Endodermal cell (in vitro differentiated cells): Measurements from ENCODE around the gene BDKRB1. TPM values are rescaled to one million over a fixed set of nuclear protein-coding genes. Genes with fewer than 3 reads are reported as not detected.

Experiments
- DNase-seq: peaks from one replicate; pipeline ENCODE4 v3.0.0-alpha.2; 2017
- H3K27ac ChIP-seq: 2 replicates; pipeline ENCODE4 v1.5.1; 2013; ENCODE audit warnings: mild to moderate bottlenecking, low read depth, low read length, moderate library complexity
- H3K27me3 ChIP-seq: 2 replicates; pipeline ENCODE4 v1.6.1; 2013; ENCODE audit warnings: mild to moderate bottlenecking, low read length, moderate library complexity; ENCODE audit not compliant: insufficient read depth, control insufficient read depth, poor library complexity, severe bottlenecking
- H3K36me3 ChIP-seq: 2 replicates; pipeline ENCODE4 v1.7.0; 2013; ENCODE audit warnings: mild to moderate bottlenecking, low read length, moderate library complexity; ENCODE audit not compliant: control insufficient read depth, insufficient read depth
- H3K4me1 ChIP-seq: one replicate; pipeline ENCODE4 v1.7.0; 2013; ENCODE audit warnings: low read length; ENCODE audit not compliant: control insufficient read depth, insufficient read depth
- H3K4me3 ChIP-seq: 2 replicates; pipeline ENCODE4 v1.5.1; 2013; ENCODE audit warnings: mild to moderate bottlenecking, low read length, moderate library complexity
- H3K9ac ChIP-seq: 2 replicates; pipeline ENCODE4 v1.6.1; 2013; ENCODE audit warnings: mild to moderate bottlenecking, low read length, moderate library complexity; ENCODE audit not compliant: poor library complexity, severe bottlenecking; ENCODE audit errors: extremely low read depth
- H3K9me3 ChIP-seq: 2 replicates; pipeline ENCODE4 v1.6.1; 2013; ENCODE audit warnings: mild to moderate bottlenecking, low read length, moderate library complexity; ENCODE audit not compliant: control insufficient read depth
- H3K27ac Mint-ChIP-seq: 2 replicates; pipeline ENCODE4 v1.8.0; 2020; ENCODE audit warnings: mixed read lengths
- H3K27me3 Mint-ChIP-seq: 2 replicates; pipeline ENCODE4 v1.8.0; 2021; ENCODE audit warnings: mild to moderate bottlenecking, mixed read lengths; ENCODE audit not compliant: insufficient read depth
- H3K36me3 Mint-ChIP-seq: 2 replicates; pipeline ENCODE4 v1.8.0; 2020; ENCODE audit warnings: low read depth, mixed read lengths
- H3K4me1 Mint-ChIP-seq: 2 replicates; pipeline ENCODE4 v1.8.0; 2020; ENCODE audit warnings: mixed read lengths
- H3K4me3 Mint-ChIP-seq: 2 replicates; pipeline ENCODE4 v1.8.0; 2020; ENCODE audit warnings: mild to moderate bottlenecking, moderate library complexity, mixed read lengths
- H3K9me3 Mint-ChIP-seq: 2 replicates; pipeline ENCODE4 v1.8.0; 2020; ENCODE audit warnings: mild to moderate bottlenecking, mixed read lengths
- WGBS, 2 experiments: methylation state at CpG; one replicate each; pipeline versions ENCODE4 v1.1.5 to v1.1.7; 2013; ENCODE audit warnings: missing lambda C conversion rate in 2 of 2, mixed read lengths in 1 of 2; ENCODE audit not compliant: insufficient coverage in 1 of 2, insufficient read length in 1 of 2; 5-methylcytosine and 5-hydroxymethylcytosine counted together
- total RNA-seq, 2 donors: library from RNA; stranded (reverse); fragmentation: NEBNext Ultra II Directional in 1 of 2; extraction: Animal tissue kit (Norgen Biotek cat#: 25700) in 1 of 2; gene quantifications; 2 replicates in 1 of 2; 3 replicates in 1 of 2; pipeline ENCODE4 v1.2.1, GENCODE V29; 2021
- TF ChIP-seq, protein P1 (sequence below): fragments of 200-600 bp; sonication (generic); conservative IDR thresholded peaks from 2 replicates; pipeline ENCODE4 v1.5.0; 2021; ENCODE audit warnings: antibody characterized with exemption, mild to moderate bottlenecking

Gene BDKRB1
- total RNA-seq, 2 donors from 2014 or later = 0.24 TPM; not detected in 1

DNA sequence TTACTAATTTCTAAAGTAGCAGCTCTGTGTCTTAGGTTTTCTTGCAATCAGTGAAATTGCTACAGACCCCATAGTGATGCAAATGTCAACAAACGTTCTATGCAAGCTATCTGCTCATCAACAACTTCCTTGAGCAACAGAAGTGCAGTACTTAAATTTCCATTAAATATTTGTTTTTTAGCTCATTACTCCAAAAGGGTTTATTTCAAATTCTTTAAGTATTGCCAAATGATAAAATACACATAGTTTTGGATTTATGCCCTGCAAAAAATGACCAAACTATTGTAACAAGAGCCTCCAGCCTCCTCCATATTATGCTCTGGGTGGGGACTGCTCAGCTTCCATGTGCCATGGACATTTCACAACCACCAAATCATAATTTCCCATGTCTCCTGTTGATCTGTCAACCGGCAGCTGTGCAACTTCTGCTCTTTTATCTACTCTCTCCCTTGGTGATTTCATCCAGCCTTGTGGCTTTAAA lies 4.4 kb downstream of the BDKRB1 start:
- TF ChIP-seq, protein P1, sequence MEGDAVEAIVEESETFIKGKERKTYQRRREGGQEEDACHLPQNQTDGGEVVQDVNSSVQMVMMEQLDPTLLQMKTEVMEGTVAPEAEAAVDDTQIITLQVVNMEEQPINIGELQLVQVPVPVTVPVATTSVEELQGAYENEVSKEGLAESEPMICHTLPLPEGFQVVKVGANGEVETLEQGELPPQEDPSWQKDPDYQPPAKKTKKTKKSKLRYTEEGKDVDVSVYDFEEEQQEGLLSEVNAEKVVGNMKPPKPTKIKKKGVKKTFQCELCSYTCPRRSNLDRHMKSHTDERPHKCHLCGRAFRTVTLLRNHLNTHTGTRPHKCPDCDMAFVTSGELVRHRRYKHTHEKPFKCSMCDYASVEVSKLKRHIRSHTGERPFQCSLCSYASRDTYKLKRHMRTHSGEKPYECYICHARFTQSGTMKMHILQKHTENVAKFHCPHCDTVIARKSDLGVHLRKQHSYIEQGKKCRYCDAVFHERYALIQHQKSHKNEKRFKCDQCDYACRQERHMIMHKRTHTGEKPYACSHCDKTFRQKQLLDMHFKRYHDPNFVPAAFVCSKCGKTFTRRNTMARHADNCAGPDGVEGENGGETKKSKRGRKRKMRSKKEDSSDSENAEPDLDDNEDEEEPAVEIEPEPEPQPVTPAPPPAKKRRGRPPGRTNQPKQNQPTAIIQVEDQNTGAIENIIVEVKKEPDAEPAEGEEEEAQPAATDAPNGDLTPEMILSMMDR = no peak
- WGBS, 2 experiments = 76 to 78% methylated on average over 2 of the region's 2 CpGs
- no peak for DNase-seq
- no peak overlapping the region for H3K4me3 ChIP-seq
- H3K27me3 ChIP-seq = no peaks in the 10 kb centered on the region
- no peaks in the 10 kb centered on the region for H3K4me1 ChIP-seq
- no peaks in the 10 kb centered on the region for H3K36me3 ChIP-seq
- no peak overlapping the region for H3K27ac ChIP-seq
- Mint-ChIP-seq H3K27me3 (no peaks in the 10 kb centered on the region), H3K9me3 (peaks cover 16% of the 10 kb centered on the region), H3K36me3 (no peaks in the 10 kb centered on the region), H3K4me3 (no peak overlapping the region), H3K4me1 (peaks cover 2% of the 10 kb centered on the region), H3K27ac (no peak overlapping the region)
- H3K9me3 ChIP-seq = peaks cover 17% of the 10 kb centered on the region
- H3K9ac ChIP-seq = no peak overlapping the region

DNA sequence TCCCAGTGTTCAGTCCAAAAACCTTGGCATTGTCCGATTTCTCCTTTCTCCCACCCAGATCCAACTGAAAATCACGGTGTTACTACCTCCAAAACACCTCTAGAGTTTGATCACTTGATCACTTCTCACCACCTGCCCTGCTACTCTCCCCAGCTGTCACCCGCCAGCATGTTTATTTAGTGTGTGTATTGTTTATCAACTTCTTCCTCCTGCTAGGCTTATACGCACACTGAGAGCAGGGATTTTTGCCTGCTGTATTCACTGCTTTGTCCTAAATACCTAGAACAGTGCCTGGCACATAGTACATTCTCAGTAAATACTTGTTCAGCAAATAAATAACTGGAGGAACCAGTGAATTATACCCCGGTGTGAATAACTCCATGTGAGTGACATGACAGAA lies 5.0 kb downstream of the BDKRB1 start:
- H3K4me1 ChIP-seq = no peaks in the 10 kb centered on the region
- H3K9ac ChIP-seq = no peak overlapping the region
- peaks cover 2% of the 10 kb centered on the region for H3K4me1 Mint-ChIP-seq
- peaks cover 17% of the 10 kb centered on the region for H3K9me3 ChIP-seq
- H3K27me3 ChIP-seq = no peaks in the 10 kb centered on the region
- no peak overlapping the region for H3K27ac Mint-ChIP-seq
- H3K4me3 Mint-ChIP-seq = no peak overlapping the region
- peaks cover 16% of the 10 kb centered on the region for H3K9me3 Mint-ChIP-seq
- H3K36me3 Mint-ChIP-seq = no peaks in the 10 kb centered on the region
- WGBS, 2 experiments = 88 to 93% methylated on average over 4 of the region's 5 CpGs
- no peaks in the 10 kb centered on the region for H3K36me3 ChIP-seq
- no peak overlapping the region for H3K27ac ChIP-seq
- TF ChIP-seq, protein P1 = no peak
- no peak for DNase-seq
- no peaks in the 10 kb centered on the region for H3K27me3 Mint-ChIP-seq
- no peak overlapping the region for H3K4me3 ChIP-seq

DNA sequence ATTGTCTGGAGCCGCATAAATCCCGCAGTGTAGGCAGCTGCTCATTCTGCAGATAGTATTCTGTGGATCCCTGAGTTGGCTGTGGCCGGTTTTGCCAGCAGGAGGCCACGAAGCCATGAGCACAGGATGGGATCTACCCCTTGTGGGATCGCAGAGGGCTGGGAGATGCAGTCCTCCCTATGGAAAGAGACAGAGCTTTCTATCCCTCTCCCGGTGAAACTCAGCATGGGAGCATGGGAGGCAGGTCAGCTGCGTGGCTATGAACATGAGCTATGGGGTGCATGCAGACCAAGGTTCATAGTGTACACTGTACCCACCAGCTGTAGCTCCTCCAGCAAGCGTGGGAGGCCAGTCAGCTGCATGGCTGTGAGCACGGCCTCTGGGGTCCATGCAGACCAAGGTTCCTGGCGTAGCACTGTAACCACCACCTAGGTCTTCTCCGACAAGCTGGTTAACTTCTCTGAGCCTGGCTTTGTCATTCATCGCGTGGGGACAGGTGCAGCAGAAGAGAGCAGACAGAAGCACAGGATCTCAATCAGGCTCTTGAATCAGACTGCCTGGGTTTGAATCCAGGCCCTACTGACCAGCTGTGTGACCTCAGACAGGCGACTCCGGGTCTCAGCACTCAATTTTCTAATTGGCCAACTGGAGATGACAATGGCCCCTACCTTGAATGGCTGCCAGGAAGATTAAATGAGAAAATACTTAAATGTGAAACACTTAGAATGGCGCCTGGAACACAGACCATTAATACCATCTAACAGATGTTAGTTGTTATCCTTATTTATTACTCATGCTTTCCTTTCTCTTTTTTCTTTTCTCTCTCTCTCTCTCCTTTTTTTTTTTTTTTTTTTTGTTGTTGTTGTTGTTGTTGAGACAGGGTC lies 6.0 kb downstream of the BDKRB1 start:
- H3K4me3 Mint-ChIP-seq = no peak overlapping the region
- H3K9me3 ChIP-seq = peaks cover 17% of the 10 kb centered on the region
- H3K4me1 Mint-ChIP-seq = peaks cover 2% of the 10 kb centered on the region
- no peaks in the 10 kb centered on the region for H3K36me3 Mint-ChIP-seq
- H3K27ac Mint-ChIP-seq = no peak overlapping the region
- peaks cover 15% of the 10 kb centered on the region for H3K9me3 Mint-ChIP-seq
- H3K27ac ChIP-seq = no peak overlapping the region
- H3K9ac ChIP-seq = no peak overlapping the region
- WGBS, 2 experiments = 95 to 99% methylated on average over 15 to 16 of the region's 16 CpGs
- DNase-seq = no peak
- no peaks in the 10 kb centered on the region for H3K27me3 Mint-ChIP-seq
- no peaks in the 10 kb centered on the region for H3K36me3 ChIP-seq
- no peak overlapping the region for H3K4me3 ChIP-seq
- H3K4me1 ChIP-seq = no peaks in the 10 kb centered on the region
- TF ChIP-seq, protein P1 = peak; percentile 40
- H3K27me3 ChIP-seq = no peaks in the 10 kb centered on the region
